NOMO-1 treated with DMSO at 0.1 percent for 48 hours (cell line): Measurements from ENCODE around the gene SIM2.

ENCODE experiments used
- DNase-seq: peaks from one replicate; lab custom pipeline; 2025; ENCODE audit not compliant: unreplicated experiment; lab: John Stamatoyannopoulos, UW

The SIM2 gene

GRCh38 chr21:36791695-36792470 is 93.0 kb downstream of the SIM2 start:
- no peak for DNase-seq

GRCh38 chr21:36792505-36792967 is 93.6 kb downstream of the SIM2 start:
- no peak for DNase-seq

- no peak for DNase-seq
Observed at GRCh38 chr21:36796070-36796469, 97.2 kb downstream of the SIM2 start.

- no peak for DNase-seq
Observed at GRCh38 chr21:36798491-36798890, 99.6 kb downstream of the SIM2 start.
